ENCODE measurements around the gene GGA3.
"Not testable (repeated sequence)": the region's sequence is repeated elsewhere in the genome, so short reads cannot be mapped to it uniquely, and the experiment has no call there.

GGA3 gene

GRCh38 chr17:75255954-75256698 lies 5.3 kb downstream of the GGA3 start:
- H3K4me2 ChIP-seq (ENCODE audit: low read length); H2BK15ac ChIP-seq (replicated peaks; ENCODE audit: low read depth); H4K5ac ChIP-seq (ENCODE audit: low read length); H2BK120ac ChIP-seq (ENCODE audit: low read depth, low read length); H3K4ac ChIP-seq (ENCODE audit: low read depth, low read length); H2AK5ac ChIP-seq (ENCODE audit: low read length); H3K18ac ChIP-seq (ENCODE audit: low read length); H3K56ac ChIP-seq (ENCODE audit: low read length); H3K27me3 ChIP-seq (ENCODE audit: insufficient read depth, low read length, poor library complexity); DNase-seq; H3K4me3 ChIP-seq (ENCODE audit: low read length); H4K8ac ChIP-seq (ENCODE audit: low read depth, low read length); H3K36me3 ChIP-seq (ENCODE audit: control insufficient read depth, insufficient read depth, low read length); H3K27ac ChIP-seq (ENCODE audit: low read depth, low read length); H2BK5ac ChIP-seq (ENCODE audit: low read length); H3K9ac ChIP-seq (ENCODE audit: low read length); H3K23ac ChIP-seq (ENCODE audit: low read length); H3K4me1 ChIP-seq (ENCODE audit: control insufficient read depth, low read depth, low read length): not testable (repeated sequence)
- H3K79me1 ChIP-seq (ENCODE audit: low read length): peaks cover 16% of the 10 kb centered on the region
- 100% methylated on average over 1 of the region's 11 CpGs for WGBS (ENCODE audit: extremely low coverage, insufficient coverage, low lambda C conversion rate)
- H3K79me2 ChIP-seq (ENCODE audit: control insufficient read depth, insufficient read depth, low read length): peaks cover 24% of the 10 kb centered on the region

- H3K4me2 ChIP-seq (ENCODE audit: low read length): no peak overlapping the region
- H3K4me3 ChIP-seq (ENCODE audit: low read length): no peak overlapping the region
- no peak overlapping the region for H2BK120ac ChIP-seq (ENCODE audit: low read depth, low read length)
- H3K4me1 ChIP-seq (ENCODE audit: control insufficient read depth, low read depth, low read length): no peaks in the 10 kb centered on the region
- H3K18ac ChIP-seq (ENCODE audit: low read length): no peak overlapping the region
- no peak overlapping the region for H3K56ac ChIP-seq (ENCODE audit: low read length)
- H3K27ac ChIP-seq (ENCODE audit: low read depth, low read length): no peak overlapping the region
- H3K9ac ChIP-seq (ENCODE audit: low read length): no peak overlapping the region
- peaks cover 9% of the 10 kb centered on the region for H3K79me1 ChIP-seq (ENCODE audit: low read length)
- no peak overlapping the region for H4K5ac ChIP-seq (ENCODE audit: low read length)
- H2AK5ac ChIP-seq (ENCODE audit: low read length): no peak overlapping the region
- H3K4ac ChIP-seq (ENCODE audit: low read depth, low read length): no peak overlapping the region
- no peak overlapping the region for H2BK5ac ChIP-seq (ENCODE audit: low read length)
- whole genome bisulfite sequencing (ENCODE audit: extremely low coverage, insufficient coverage, low lambda C conversion rate): no CpG with 5 or more reads among the region's 8 CpGs
- no peak for DNase-seq
- H3K23ac ChIP-seq (ENCODE audit: low read length): no peak overlapping the region
- no peaks in the 10 kb centered on the region for H3K27me3 ChIP-seq (ENCODE audit: insufficient read depth, low read length, poor library complexity)
- H4K8ac ChIP-seq (ENCODE audit: low read depth, low read length): no peak overlapping the region
- H3K36me3 ChIP-seq (ENCODE audit: control insufficient read depth, insufficient read depth, low read length): no peaks in the 10 kb centered on the region
- H2BK15ac ChIP-seq (replicated peaks; ENCODE audit: low read depth): no peak overlapping the region
- H3K79me2 ChIP-seq (ENCODE audit: control insufficient read depth, insufficient read depth, low read length): peaks cover 6% of the 10 kb centered on the region
Observed at GRCh38 chr17:75252039-75252816, 9.2 kb downstream of the GGA3 start.

- DNase-seq: no peak
- Histone ChIP-seq H3K79me1 (ENCODE audit: low read length) (peaks cover 9% of the 10 kb centered on the region), H3K36me3 (ENCODE audit: control insufficient read depth, insufficient read depth, low read length) (no peaks in the 10 kb centered on the region), H2BK15ac (replicated peaks; ENCODE audit: low read depth) (no peak overlapping the region), H3K4me2 (ENCODE audit: low read length) (no peak overlapping the region), H4K8ac (ENCODE audit: low read depth, low read length) (no peak overlapping the region), H2BK5ac (ENCODE audit: low read length) (no peak overlapping the region), H2BK120ac (ENCODE audit: low read depth, low read length) (no peak overlapping the region), H3K56ac (ENCODE audit: low read length) (no peak overlapping the region), H2AK5ac (ENCODE audit: low read length) (no peak overlapping the region), H3K4ac (ENCODE audit: low read depth, low read length) (no peak overlapping the region), H4K5ac (ENCODE audit: low read length) (no peak overlapping the region), H3K9ac (ENCODE audit: low read length) (no peak overlapping the region), H3K27ac (ENCODE audit: low read depth, low read length) (no peak overlapping the region), H3K4me3 (ENCODE audit: low read length) (no peak overlapping the region), H3K27me3 (ENCODE audit: insufficient read depth, low read length, poor library complexity) (no peaks in the 10 kb centered on the region), H3K18ac (ENCODE audit: low read length) (no peak overlapping the region), H3K79me2 (ENCODE audit: control insufficient read depth, insufficient read depth, low read length) (peaks cover 6% of the 10 kb centered on the region), H3K4me1 (ENCODE audit: control insufficient read depth, low read depth, low read length) (no peaks in the 10 kb centered on the region), H3K23ac (ENCODE audit: low read length) (no peak overlapping the region)
- WGBS (ENCODE audit: extremely low coverage, insufficient coverage, low lambda C conversion rate): no CpG with 5 or more reads among the region's 11 CpGs
Observed at GRCh38 chr17:75250009-75250471, 11.4 kb downstream of the GGA3 start.

- H3K18ac ChIP-seq (ENCODE audit: low read length): no peak overlapping the region
- H3K79me1 ChIP-seq (ENCODE audit: low read length): peaks cover 9% of the 10 kb centered on the region
- H3K56ac ChIP-seq (ENCODE audit: low read length): no peak overlapping the region
- no peaks in the 10 kb centered on the region for H3K36me3 ChIP-seq (ENCODE audit: control insufficient read depth, insufficient read depth, low read length)
- no peak overlapping the region for H3K4me3 ChIP-seq (ENCODE audit: low read length)
- H2AK5ac ChIP-seq (ENCODE audit: low read length): no peak overlapping the region
- H2BK5ac ChIP-seq (ENCODE audit: low read length): no peak overlapping the region
- no peak overlapping the region for H4K8ac ChIP-seq (ENCODE audit: low read depth, low read length)
- H3K27me3 ChIP-seq (ENCODE audit: insufficient read depth, low read length, poor library complexity): no peaks in the 10 kb centered on the region
- H4K5ac ChIP-seq (ENCODE audit: low read length): no peak overlapping the region
- H3K4me2 ChIP-seq (ENCODE audit: low read length): no peak overlapping the region
- H2BK120ac ChIP-seq (ENCODE audit: low read depth, low read length): no peak overlapping the region
- no peak overlapping the region for H3K23ac ChIP-seq (ENCODE audit: low read length)
- H3K27ac ChIP-seq (ENCODE audit: low read depth, low read length): no peak overlapping the region
- no CpG with 5 or more reads among the region's 4 CpGs for WGBS (ENCODE audit: extremely low coverage, insufficient coverage, low lambda C conversion rate)
- peaks cover 6% of the 10 kb centered on the region for H3K79me2 ChIP-seq (ENCODE audit: control insufficient read depth, insufficient read depth, low read length)
- no peak overlapping the region for H3K9ac ChIP-seq (ENCODE audit: low read length)
- H3K4me1 ChIP-seq (ENCODE audit: control insufficient read depth, low read depth, low read length): no peaks in the 10 kb centered on the region
- no peak overlapping the region for H3K4ac ChIP-seq (ENCODE audit: low read depth, low read length)
- no peak for DNase-seq
- H2BK15ac ChIP-seq (replicated peaks; ENCODE audit: low read depth): no peak overlapping the region
Observed at GRCh38 chr17:75249564-75249963, 11.8 kb downstream of the GGA3 start.

- no peak overlapping the region for H3K18ac ChIP-seq (ENCODE audit: low read length)
- no peak overlapping the region for H2AK5ac ChIP-seq (ENCODE audit: low read length)
- H3K9ac ChIP-seq (ENCODE audit: low read length): no peak overlapping the region
- no CpG with 5 or more reads among the region's 12 CpGs for WGBS (ENCODE audit: extremely low coverage, insufficient coverage, low lambda C conversion rate)
- no peak overlapping the region for H2BK15ac ChIP-seq (replicated peaks; ENCODE audit: low read depth)
- no peak for DNase-seq
- no peak overlapping the region for H3K4ac ChIP-seq (ENCODE audit: low read depth, low read length)
- H4K5ac ChIP-seq (ENCODE audit: low read length): no peak overlapping the region
- H3K4me1 ChIP-seq (ENCODE audit: control insufficient read depth, low read depth, low read length): no peaks in the 10 kb centered on the region
- H3K23ac ChIP-seq (ENCODE audit: low read length): no peak overlapping the region
- H3K56ac ChIP-seq (ENCODE audit: low read length): no peak overlapping the region
- peaks cover 5% of the 10 kb centered on the region for H3K79me2 ChIP-seq (ENCODE audit: control insufficient read depth, insufficient read depth, low read length)
- H3K79me1 ChIP-seq (ENCODE audit: low read length): peaks cover 8% of the 10 kb centered on the region
- no peak overlapping the region for H3K27ac ChIP-seq (ENCODE audit: low read depth, low read length)
- H3K4me3 ChIP-seq (ENCODE audit: low read length): no peak overlapping the region
- no peak overlapping the region for H2BK5ac ChIP-seq (ENCODE audit: low read length)
- H3K36me3 ChIP-seq (ENCODE audit: control insufficient read depth, insufficient read depth, low read length): peaks cover 1% of the 10 kb centered on the region
- no peak overlapping the region for H2BK120ac ChIP-seq (ENCODE audit: low read depth, low read length)
- no peak overlapping the region for H4K8ac ChIP-seq (ENCODE audit: low read depth, low read length)
- H3K4me2 ChIP-seq (ENCODE audit: low read length): no peak overlapping the region
- H3K27me3 ChIP-seq (ENCODE audit: insufficient read depth, low read length, poor library complexity): no peaks in the 10 kb centered on the region
Observed at GRCh38 chr17:75246404-75246803, 15.0 kb downstream of the GGA3 start.
